LNCaP clone FGC (cell line): Measurements from ENCODE around the gene CNN3.

Experiments
- DNase-seq: peaks from one replicate; pipeline ENCODE4 v3.0.0-alpha.2; 2011; ENCODE audit warnings: low read depth
- H3K4me3 ChIP-seq: 2 replicates; pipeline ENCODE4 v1.5.1; 2011; ENCODE audit warnings: mild to moderate bottlenecking, low read depth, low read length, control low read depth
- TF ChIP-seq, protein P1 (sequence below): IDR thresholded peaks from 2 replicates; pipeline ENCODE4 v1.5.1; 2012; ENCODE audit warnings: mild to moderate bottlenecking; ENCODE audit not compliant: control insufficient read depth, insufficient read depth; ENCODE audit errors: extremely low read depth

CNN3 gene

DNA sequence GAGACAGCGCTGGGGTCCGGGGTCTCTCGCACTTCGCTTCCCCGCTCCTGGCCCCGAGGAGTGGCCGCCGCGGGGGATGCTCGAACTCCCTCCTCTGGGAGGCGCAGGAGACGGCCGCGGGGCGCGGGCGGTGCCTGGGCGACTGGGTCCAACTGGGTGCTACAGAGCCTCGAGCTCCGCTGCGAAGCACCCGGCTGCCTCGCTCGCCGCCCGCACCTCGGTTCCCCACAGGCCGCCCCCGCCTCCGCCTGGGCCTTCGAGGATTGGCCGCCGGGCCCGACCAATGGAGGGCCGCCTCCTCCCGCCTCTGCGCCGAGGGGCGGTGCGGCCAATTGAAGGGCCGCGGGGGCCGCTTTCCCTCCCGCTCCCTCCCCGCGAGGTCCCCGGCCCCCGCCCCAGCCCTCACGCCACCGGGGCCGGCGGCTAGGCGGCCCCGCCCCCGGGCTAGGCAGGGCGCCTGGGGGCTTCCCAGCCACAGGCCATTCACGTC lies at the start of gene CNN3:
Gene CNN3, minus strand, starts transcription at position 196 of the 490 bp plus-strand sequence. CDS start 216 bp downstream, outside the sequence.
- no peak within 1 kb of the TSS for H3K4me3 ChIP-seq
- DNase-seq = no peak
- TF ChIP-seq, protein P1, sequence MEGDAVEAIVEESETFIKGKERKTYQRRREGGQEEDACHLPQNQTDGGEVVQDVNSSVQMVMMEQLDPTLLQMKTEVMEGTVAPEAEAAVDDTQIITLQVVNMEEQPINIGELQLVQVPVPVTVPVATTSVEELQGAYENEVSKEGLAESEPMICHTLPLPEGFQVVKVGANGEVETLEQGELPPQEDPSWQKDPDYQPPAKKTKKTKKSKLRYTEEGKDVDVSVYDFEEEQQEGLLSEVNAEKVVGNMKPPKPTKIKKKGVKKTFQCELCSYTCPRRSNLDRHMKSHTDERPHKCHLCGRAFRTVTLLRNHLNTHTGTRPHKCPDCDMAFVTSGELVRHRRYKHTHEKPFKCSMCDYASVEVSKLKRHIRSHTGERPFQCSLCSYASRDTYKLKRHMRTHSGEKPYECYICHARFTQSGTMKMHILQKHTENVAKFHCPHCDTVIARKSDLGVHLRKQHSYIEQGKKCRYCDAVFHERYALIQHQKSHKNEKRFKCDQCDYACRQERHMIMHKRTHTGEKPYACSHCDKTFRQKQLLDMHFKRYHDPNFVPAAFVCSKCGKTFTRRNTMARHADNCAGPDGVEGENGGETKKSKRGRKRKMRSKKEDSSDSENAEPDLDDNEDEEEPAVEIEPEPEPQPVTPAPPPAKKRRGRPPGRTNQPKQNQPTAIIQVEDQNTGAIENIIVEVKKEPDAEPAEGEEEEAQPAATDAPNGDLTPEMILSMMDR = no peak

DNA sequence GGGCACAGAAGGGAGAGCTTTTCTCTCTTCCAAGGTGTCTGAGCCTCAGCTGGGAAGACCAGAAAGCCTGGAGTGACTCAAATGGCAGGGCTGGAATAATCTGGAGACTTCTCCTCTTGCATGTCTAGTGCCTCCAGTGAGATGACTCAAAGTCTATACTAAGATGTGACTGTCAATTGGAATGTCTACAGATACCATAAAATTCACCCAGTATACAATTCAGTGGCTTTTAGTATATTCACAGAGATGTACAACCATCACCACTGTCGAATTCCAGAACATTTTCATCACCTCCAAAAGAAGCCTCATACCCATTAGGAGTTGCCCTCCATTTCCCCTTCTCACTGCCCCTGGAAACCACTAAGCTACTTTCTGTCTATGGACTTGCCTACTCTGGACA lies 47.9 kb upstream of the CNN3 start:
- TF ChIP-seq, protein P1 = no peak
- no peak overlapping the region for H3K4me3 ChIP-seq
- no peak for DNase-seq

DNA sequence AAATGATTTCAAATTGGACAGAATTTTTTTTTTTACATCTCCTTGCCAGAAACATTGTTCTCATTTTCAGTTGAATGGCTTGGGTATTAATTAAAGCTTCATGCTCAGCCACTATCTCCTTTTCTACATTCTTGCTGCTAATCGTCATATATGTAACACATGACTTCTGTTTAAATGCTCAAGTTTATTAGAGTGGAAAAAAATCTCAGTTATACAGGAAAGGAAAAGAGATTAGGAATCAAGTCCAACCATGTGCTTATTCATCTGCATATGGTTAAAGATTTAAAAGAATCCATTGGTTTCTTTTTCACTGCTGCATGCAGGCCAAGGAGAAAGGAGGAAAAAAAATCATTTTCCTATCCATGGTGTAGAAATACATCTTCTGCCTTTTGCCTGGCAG lies 47.3 kb upstream of the CNN3 start:
- DNase-seq = no peak
- TF ChIP-seq, protein P1 = no peak
- no peak overlapping the region for H3K4me3 ChIP-seq

DNA sequence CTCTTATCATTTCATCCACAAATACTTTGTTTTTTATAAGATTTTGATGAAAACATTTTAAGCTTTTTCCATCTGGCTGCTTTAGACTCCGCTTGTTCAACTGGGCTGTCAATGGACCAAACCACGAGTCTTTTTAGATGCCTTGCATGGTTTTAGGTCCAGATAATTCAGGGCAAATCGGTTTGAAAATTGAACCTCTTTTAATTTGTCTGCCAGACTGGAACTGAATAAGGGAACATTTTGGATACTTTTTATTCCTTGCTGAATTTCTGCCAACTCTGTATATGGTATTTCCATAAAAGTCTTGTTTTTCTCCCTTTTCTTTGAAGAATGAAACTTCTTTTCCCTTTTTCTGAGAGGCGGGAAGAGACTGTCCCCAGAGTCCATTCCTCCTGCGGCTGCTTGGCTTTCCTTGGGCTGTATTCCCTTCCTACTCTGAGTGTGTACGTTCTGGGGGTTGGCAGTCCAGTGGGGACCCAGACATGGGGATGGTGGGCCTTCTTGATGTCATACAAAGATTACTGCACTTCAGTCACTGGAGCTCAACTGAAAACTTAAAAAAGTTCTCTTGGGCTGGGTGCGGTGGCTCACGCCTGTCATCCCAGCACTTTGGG lies 46.5 kb upstream of the CNN3 start:
- TF ChIP-seq, protein P1 = no peak
- no peak overlapping the region for H3K4me3 ChIP-seq
- DNase-seq = no peak

DNA sequence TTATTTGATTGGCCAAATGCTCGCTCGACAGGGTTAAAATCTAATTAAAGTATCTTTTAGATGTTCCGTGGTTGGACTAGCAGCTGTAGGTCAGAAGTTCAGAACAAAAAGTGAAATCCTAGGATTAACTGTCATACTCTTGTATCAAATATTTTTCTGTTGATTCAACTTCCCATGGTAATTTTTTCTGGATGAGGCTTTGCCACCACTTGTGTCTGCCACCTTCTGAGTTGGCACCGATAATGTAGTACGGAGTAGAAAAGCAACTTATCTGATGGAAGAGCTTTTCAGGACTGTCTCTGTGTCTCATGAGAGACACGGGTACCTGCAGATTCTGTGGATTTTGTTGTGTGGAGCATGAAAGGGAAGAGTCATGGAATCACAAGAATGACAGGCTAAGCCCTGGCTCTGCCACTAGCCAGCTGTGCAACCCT lies 44.6 kb upstream of the CNN3 start:
- no peak overlapping the region for H3K4me3 ChIP-seq
- no peak for DNase-seq
- TF ChIP-seq, protein P1 = no peak

DNA sequence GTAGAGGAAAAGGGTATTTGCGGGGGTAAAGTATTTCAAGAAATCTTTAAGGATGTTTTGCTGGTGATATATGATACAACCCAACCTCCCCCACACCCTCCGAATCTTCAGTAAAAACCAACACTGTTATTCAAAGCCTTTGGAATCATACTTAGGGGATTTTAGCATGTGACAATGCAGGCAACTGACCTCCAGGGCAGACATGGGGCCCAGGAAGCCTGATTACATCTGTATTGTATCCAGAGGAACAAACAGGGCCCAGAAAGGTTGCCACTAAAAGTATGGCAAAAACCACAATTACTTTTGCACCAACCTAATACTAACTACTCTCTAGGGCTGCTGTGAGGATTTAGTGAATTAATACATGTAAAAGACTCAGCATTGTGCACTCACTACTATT lies 43.9 kb upstream of the CNN3 start:
- H3K4me3 ChIP-seq = no peak overlapping the region
- TF ChIP-seq, protein P1 = no peak
- DNase-seq = no peak

DNA sequence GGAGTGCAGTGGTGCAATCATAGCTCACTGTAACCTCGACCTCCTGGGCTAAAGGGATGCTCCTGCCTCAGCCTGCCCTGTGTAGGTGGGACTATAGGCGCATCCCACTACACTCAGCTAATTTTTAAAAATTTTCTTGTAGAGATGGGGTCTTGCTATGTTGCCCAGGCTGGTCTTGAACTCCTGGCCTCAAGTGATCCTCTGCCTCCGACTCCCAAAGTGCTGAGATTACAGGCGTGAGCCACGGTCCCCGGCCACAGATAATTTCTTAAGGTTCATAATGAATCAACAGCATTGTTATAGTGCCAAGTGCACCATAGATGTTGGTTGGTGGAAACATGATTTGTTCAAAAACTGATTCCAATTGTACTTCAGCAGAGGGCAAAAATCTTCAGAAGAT lies 42.2 kb upstream of the CNN3 start:
- DNase-seq = no peak
- TF ChIP-seq, protein P1 = no peak
- no peak overlapping the region for H3K4me3 ChIP-seq
